Ovary (tissue), 3 donors: Measurements from ENCODE around the gene RERE.

ENCODE experiments used
- CTCF ChIP-seq, 3 donors: fragments of 450-650 bp in 2 of 3; fragments of 200-600 bp in 1 of 3; IDR thresholded peaks; one replicate each; pipeline versions ENCODE4 v1.5.1 to v1.8.0; 2016 to 2022; ENCODE audit warnings: antibody characterized with exemption in 3 of 3, mild to moderate bottlenecking in 1 of 3
- EP300 ChIP-seq: sonication (generic); formaldehyde crosslinking; IDR thresholded peaks from one replicate; pipeline ENCODE4 v1.6.1; 2017; ENCODE audit warnings: antibody characterized with exemption
- POLR2A ChIP-seq: fragments of 450-650 bp; IDR thresholded peaks from one replicate; pipeline ENCODE4 v1.6.1; 2017; ENCODE audit warnings: antibody characterized with exemption, mild to moderate bottlenecking, moderate library complexity
- donor health status: DM: no; HTN: no; CAD: no.

GRCh38 chr1:8540971-8541370 is 276.5 kb downstream of the RERE start:
- TF ChIP-seq CTCF (IDR thresholded peaks at IDR 0.05) (no peak), POLR2A (no peak), EP300 (no peak)
